ENCODE measurements around the gene ASB6. TPM values are rescaled to one million over a fixed set of nuclear protein-coding genes. Genes with fewer than 3 reads are reported as not detected.

The ASB6 gene
- total RNA-seq, 1 experiment from 2014 or later, result 21.0 TPM

DNA sequence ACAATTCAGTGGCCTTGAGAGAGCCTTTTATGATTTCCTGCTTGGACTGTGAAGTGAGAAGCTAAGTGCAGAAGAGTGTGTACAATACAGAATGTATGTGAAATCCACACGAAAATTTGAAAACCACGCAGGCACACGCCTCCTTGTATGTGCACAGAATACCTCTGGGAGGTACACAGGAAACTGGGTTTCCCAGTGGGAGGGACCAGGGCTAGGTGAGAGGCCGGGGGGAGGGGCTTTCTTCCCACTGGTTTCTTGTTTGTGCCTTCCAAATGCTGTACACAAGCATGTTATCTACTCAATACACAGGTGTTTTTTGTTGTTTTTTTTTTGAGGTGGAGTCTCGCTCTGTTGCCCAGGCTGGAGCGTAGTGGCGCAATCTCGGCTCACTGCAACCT lies 37.2 kb downstream of the ASB6 start:
- H3T11ph ChIP-seq (ENCODE audit: low read length), result no peak overlapping the region
- no peaks in the 10 kb centered on the region for H3K27me3 ChIP-seq (ENCODE audit: insufficient read depth, low read length)
- no peak overlapping the region for H3K23ac ChIP-seq (ENCODE audit: insufficient read length, low read depth, low read length)
- no peak overlapping the region for H2BK5ac ChIP-seq (ENCODE audit: insufficient read length, low read length)
- H3K79me1 ChIP-seq (ENCODE audit: insufficient read depth, low read depth, low read length, poor library complexity, severe bottlenecking), result no peaks in the 10 kb centered on the region
- H3K4me3 Mint-ChIP-seq, result no peak overlapping the region
- H3K18ac ChIP-seq (ENCODE audit: insufficient read length, low read depth, low read length), result no peak overlapping the region
- no peaks in the 10 kb centered on the region for H3K9me3 ChIP-seq (ENCODE audit: control insufficient read depth, low read depth, low read length)
- peaks cover 11% of the 10 kb centered on the region for H3K27me3 Mint-ChIP-seq (ENCODE audit: low read depth)
- no peak overlapping the region for H3K56ac ChIP-seq (ENCODE audit: insufficient read length, low read depth, low read length)
- H3K4me1 Mint-ChIP-seq, result peaks cover 29 to 40% of the 10 kb centered on the region in 2 experiments
- H2AK5ac ChIP-seq (ENCODE audit: insufficient read length, low read length), result no peak overlapping the region
- H3K4ac ChIP-seq (ENCODE audit: low read depth, low read length), result no peak overlapping the region
- no peaks in the 10 kb centered on the region for H3K36me3 Mint-ChIP-seq (ENCODE audit: insufficient read depth in 1 of 3, low read depth in 3 of 3)
- no peak overlapping the region for H2BK120ac ChIP-seq (ENCODE audit: low read depth, low read length, poor library complexity, severe bottlenecking)
- H3K9me3 Mint-ChIP-seq, result no peaks in the 10 kb centered on the region; a peak in 2 of 5 replicates
- H4K8ac ChIP-seq (replicated peaks; ENCODE audit: insufficient read length, low read depth, low read length), result no peak overlapping the region
- H2BK20ac ChIP-seq (ENCODE audit: low read depth, low read length, poor library complexity, severe bottlenecking), result no peak overlapping the region
- no peak overlapping the region for H2BK15ac ChIP-seq (ENCODE audit: low read depth, low read length)
- H3K4me1 ChIP-seq (ENCODE audit: insufficient read depth, low read length), result peaks cover 5% of the 10 kb centered on the region; the same call in 1 of the 2 replicates
- no peak overlapping the region for H2AFZ ChIP-seq (ENCODE audit: low read length)
- TF ChIP-seq, protein P1, sequence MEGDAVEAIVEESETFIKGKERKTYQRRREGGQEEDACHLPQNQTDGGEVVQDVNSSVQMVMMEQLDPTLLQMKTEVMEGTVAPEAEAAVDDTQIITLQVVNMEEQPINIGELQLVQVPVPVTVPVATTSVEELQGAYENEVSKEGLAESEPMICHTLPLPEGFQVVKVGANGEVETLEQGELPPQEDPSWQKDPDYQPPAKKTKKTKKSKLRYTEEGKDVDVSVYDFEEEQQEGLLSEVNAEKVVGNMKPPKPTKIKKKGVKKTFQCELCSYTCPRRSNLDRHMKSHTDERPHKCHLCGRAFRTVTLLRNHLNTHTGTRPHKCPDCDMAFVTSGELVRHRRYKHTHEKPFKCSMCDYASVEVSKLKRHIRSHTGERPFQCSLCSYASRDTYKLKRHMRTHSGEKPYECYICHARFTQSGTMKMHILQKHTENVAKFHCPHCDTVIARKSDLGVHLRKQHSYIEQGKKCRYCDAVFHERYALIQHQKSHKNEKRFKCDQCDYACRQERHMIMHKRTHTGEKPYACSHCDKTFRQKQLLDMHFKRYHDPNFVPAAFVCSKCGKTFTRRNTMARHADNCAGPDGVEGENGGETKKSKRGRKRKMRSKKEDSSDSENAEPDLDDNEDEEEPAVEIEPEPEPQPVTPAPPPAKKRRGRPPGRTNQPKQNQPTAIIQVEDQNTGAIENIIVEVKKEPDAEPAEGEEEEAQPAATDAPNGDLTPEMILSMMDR (conservative IDR thresholded peaks at IDR 0.05), result no peak
- no peak overlapping the region for H2BK12ac ChIP-seq (ENCODE audit: insufficient read length, low read depth, low read length)
- H3K79me2 ChIP-seq (ENCODE audit: insufficient read depth, low read length), result no peaks in the 10 kb centered on the region
- H3K23me2 ChIP-seq (ENCODE audit: insufficient read length, low read depth, low read length, poor library complexity, severe bottlenecking), result peaks cover 3% of the 10 kb centered on the region
- H4K5ac ChIP-seq (ENCODE audit: insufficient read length, low read depth, low read length), result no peak overlapping the region
- no CpG with 5 or more reads among the region's 8 CpGs for WGBS (ENCODE audit: extremely low coverage, insufficient read length, low lambda C conversion rate)
- H4K91ac ChIP-seq (ENCODE audit: insufficient read length, low read depth, low read length), result no peak overlapping the region
- H3K27ac Mint-ChIP-seq, result no peak overlapping the region
- DNase-seq, result no peak
- H4K20me1 ChIP-seq (ENCODE audit: control insufficient read depth, insufficient read depth, insufficient read length), result no peaks in the 10 kb centered on the region
- H3K9ac ChIP-seq (ENCODE audit: extremely low read depth, insufficient read length, low read length), result no peak overlapping the region
- no peak overlapping the region for H3K4me2 ChIP-seq (ENCODE audit: insufficient read depth, insufficient read length, low read length)
- H3K14ac ChIP-seq (ENCODE audit: insufficient read depth, low read length), result no peak overlapping the region
- H3K27ac ChIP-seq (ENCODE audit: insufficient read length, low read depth, low read length), result no peak overlapping the region

All from H9 (cell line).